ENCODE results near the gene PFDN6. TPM values are rescaled to one million over a fixed set of nuclear protein-coding genes. Genes with fewer than 3 reads are reported as not detected.

PFDN6 gene
- total RNA-seq, 1 donor from 2014 or later: 90.7 TPM

- intact Hi-C loops (cut with micrococcal nuclease): no loop called here
Measured at GRCh38 chr6:33292996-33293682, 3.7 kb downstream of the PFDN6 start.

DNA sequence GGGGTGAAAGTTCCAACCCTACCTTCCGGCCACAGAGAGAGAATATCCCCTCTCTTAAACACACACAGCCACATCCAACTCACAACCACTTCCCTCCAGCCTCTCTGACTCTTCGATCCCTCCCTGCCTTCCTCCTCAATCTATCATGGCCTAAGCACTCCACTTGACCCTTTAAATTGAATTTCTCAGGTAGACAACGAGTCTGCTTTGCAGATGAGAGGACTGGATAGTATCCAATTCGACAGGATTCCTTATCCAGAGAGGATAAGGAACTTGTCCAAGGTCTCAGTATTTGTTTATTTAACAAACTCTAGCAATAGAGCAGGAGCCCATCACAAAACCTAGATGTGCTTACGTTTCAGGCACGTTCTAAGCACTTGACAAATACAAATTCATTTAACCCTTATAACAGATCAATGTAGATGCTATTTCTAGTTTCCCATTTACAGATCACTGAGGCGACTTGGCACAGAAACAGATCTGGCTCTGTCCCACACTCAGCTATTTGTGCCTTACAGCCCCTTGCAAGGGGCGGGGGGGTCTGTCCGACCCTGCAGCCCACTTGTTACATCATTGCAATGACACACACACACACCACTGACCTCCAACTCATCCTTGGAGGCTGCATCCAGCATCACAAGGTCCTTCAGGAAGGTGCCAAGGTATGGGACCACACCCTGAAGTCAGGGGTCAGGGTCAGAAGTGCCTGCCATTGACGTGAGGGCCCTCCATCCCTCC lies 4.9 kb downstream of the PFDN6 start:
- intact Hi-C loops (cut with micrococcal nuclease): no loop called here

GRCh38 chr6:33295621-33296369 lies 6.4 kb downstream of the PFDN6 start:
- intact Hi-C loops (cut with micrococcal nuclease): no loop called here

- intact Hi-C loops (cut with micrococcal nuclease): no loop called here
Measured at GRCh38 chr6:33296797-33297405, 7.5 kb downstream of the PFDN6 start.

GRCh38 chr6:33297406-33297955 lies 8.1 kb downstream of the PFDN6 start:
- intact Hi-C loops (cut with micrococcal nuclease): no loop called here

DNA sequence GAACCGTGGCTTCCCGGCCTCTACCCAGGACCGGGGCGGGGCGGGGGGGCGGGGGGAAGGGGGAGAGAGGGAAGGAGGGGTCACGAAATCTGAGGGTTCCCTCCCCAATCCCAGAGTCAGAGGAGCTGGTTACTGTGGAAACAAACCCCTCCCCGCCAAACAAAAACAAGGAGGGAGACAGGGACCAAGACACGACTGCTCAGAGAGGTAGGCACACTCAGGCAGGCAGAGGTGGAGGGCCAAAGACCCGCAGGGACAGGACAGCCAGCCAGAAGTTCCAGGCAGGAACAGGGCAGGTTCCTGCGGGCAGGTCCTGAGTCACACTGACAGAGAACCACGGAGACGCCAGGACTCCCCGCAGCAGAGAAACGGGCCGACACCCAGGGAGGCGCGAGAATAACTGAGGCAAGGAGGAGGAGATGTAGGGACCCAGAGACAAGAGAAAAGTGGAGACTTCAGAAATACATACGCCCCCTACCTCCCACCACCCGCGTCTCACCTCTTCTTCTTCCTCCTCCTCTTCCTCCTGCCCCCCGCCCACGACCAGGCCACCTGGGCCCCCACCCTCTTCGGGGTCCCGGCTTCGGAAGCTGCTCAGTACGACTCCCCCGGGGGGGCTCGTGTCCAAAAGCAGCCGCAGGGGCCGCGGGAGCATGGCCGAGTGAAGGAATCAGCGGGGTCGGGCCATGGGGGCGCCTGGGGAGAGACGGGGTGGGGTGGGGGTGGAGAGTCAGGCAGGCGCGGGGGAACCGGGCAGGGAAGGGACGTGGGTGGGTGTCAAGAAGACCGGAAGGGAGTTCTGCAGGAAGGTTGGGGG lies 8.8 kb downstream of the PFDN6 start:
- intact Hi-C loops (cut with micrococcal nuclease): no loop called here

- intact Hi-C loops (cut with micrococcal nuclease): loop anchor here (1.0 kb wide), 5 partner anchors 10 to 45 kb away; partner anchors contain the start of genes B3GALT4, PFDN6, TAPBP and VPS52
Measured at GRCh38 chr6:33298773-33299236, 9.4 kb downstream of the PFDN6 start, which contains the start of gene RGL2. Gene RGL2, minus strand, starts transcription at chr6:33298942. Its CDS starts 332 bp downstream, at chr6:33298610.

DNA sequence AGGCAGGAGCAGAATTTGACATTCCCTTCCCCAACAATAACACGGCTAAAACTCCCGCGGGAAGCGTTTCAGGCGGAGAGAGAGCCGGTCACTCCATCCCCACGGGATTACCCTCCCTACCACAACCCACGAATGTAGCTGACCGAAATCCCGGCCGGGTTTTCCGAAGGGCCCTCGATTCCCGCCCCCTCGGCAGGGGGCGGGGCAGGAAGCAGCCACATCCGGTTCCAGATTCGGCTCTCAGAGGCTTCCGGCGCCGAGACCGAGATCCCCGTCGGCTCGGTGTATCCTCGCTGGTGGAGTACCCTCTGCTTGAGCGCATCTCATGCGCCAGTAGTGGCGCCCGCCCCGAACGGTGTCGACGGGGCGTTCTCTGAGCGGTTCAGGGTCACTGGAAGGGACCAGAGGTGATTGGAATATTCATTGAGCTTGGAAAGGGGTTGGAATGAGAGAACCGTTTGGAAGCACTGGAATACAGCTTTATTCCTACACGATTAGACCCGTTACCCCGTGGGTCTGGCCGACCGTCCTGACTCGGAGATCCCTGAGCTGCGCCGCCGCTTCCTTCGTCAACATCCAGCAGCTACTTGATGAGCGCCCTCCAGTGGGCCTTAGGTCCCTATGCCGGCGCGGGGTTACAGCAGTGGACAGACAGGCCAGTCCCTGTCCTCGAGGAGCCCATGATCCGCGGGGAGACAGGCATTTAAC lies 10.0 kb downstream of the PFDN6 start:
- intact Hi-C loops (cut with micrococcal nuclease): loop anchor here (1.0 kb wide), 5 partner anchors 10 to 45 kb away; partner anchors contain the start of genes B3GALT4, PFDN6, TAPBP and VPS52

- intact Hi-C loops (cut with micrococcal nuclease): no loop called here
Measured at GRCh38 chr6:33301877-33302276, 12.5 kb downstream of the PFDN6 start.

DNA sequence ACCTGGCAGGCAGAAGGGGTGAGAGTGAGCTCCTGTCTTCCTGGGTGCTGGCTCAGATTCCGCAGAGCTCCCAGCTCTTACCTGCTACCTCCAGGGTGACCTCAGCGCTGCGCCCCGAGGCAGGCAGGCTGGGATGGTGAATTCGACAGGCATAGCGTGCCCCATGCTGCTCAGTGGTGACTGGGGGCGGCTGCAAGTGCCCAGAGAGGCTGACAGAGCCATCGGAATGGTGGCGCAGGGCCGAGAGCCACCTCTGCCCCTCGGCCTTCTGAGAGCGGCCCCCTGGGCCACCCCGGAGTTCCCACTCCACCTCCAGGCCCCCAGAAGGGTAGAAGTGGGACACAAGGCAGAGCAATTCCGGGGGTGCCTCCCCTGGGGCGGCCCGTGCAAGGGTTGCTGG lies 14.8 kb downstream of the PFDN6 start:
- intact Hi-C loops (cut with micrococcal nuclease): no loop called here

GRCh38 chr6:33305052-33305451 lies 15.7 kb downstream of the PFDN6 start:
- intact Hi-C loops (cut with micrococcal nuclease): no loop called here

- intact Hi-C loops (cut with micrococcal nuclease): no loop called here
Measured at GRCh38 chr6:33306356-33306755, 17.0 kb downstream of the PFDN6 start.

- intact Hi-C loops (cut with micrococcal nuclease): loop anchor here (5.0 to 10.0 kb wide), 4 partner anchors 110 to 458 kb away; partner anchors contain the start of genes HSD17B8, PSMB9, RXRB and SLC39A7
Measured at GRCh38 chr6:33312361-33313104, 23.1 kb downstream of the PFDN6 start.

GRCh38 chr6:33313105-33313708 lies 23.8 kb downstream of the PFDN6 start:
- intact Hi-C loops (cut with micrococcal nuclease): loop anchor here (5.0 to 10.0 kb wide), 4 partner anchors 111 to 458 kb away; partner anchors contain the start of genes HSD17B8, PSMB9, RXRB and SLC39A7

- intact Hi-C loops (cut with micrococcal nuclease): loop anchor here (1.0 to 10.0 kb wide), 6 partner anchors 9 to 459 kb away; partner anchors contain the start of genes HSD17B8, PSMB9, RXRB and SLC39A7
Measured at GRCh38 chr6:33313709-33314514, 24.5 kb downstream of the PFDN6 start, which contains the start of gene TAPBP. Gene TAPBP, minus strand, starts transcription at chr6:33314078. Its CDS starts 37 bp downstream, at chr6:33314041.

GRCh38 chr6:33314515-33314942 lies 25.1 kb downstream of the PFDN6 start:
- intact Hi-C loops (cut with micrococcal nuclease): loop anchor here (1.0 to 10.0 kb wide), 6 partner anchors 9 to 460 kb away; partner anchors contain the start of genes HSD17B8, PSMB9, RXRB and SLC39A7
